Karpas-422 (cell line): ENCODE measurements around the gene SLC46A1. TPM values are rescaled to one million over a fixed set of nuclear protein-coding genes. Genes with fewer than 3 reads are reported as not detected.

Experiments used
- DNase-seq: peaks from one replicate; pipeline ENCODE4 v3.0.0-alpha.2; 2015
- H2AFZ ChIP-seq: fragments of 200-600 bp; sonication (generic); 2 replicates; pipeline ENCODE4 v1.6.1; 2014; ENCODE audit warnings: antibody characterized with exemption, low read length, mixed read lengths
- H3K27ac ChIP-seq: fragments of 200-600 bp; sonication (generic); 2 replicates; pipeline ENCODE4 v1.5.1; 2014; ENCODE audit warnings: mild to moderate bottlenecking, low read length, moderate library complexity
- H3K27me3 ChIP-seq: fragments of 200-600 bp; sonication (generic); 2 replicates; pipeline ENCODE4 v1.6.1; 2014; ENCODE audit warnings: low read length, mixed read lengths
- H3K36me3 ChIP-seq: fragments of 200-600 bp; sonication (generic); 2 replicates; pipeline ENCODE4 v1.6.1; 2014; ENCODE audit warnings: low read length, mixed read lengths; ENCODE audit not compliant: insufficient read depth
- H3K4me1 ChIP-seq: fragments of 200-600 bp; sonication (generic); 2 replicates; pipeline ENCODE4 v1.6.1; 2014; ENCODE audit warnings: mild to moderate bottlenecking, low read length, mixed read lengths
- H3K4me2 ChIP-seq: fragments of 200-600 bp; sonication (generic); 2 replicates; pipeline ENCODE4 v1.6.1; 2014; ENCODE audit warnings: low read length, low read depth, mild to moderate bottlenecking; ENCODE audit not compliant: poor library complexity, severe bottlenecking
- H3K4me3 ChIP-seq: fragments of 200-600 bp; sonication (generic); 2 replicates; pipeline ENCODE4 v1.5.1; 2014; ENCODE audit warnings: mild to moderate bottlenecking, antibody characterized with exemption, low read length, mixed read lengths
- H3K79me2 ChIP-seq: fragments of 200-600 bp; sonication (generic); 2 replicates; pipeline ENCODE4 v1.6.1; 2014; ENCODE audit warnings: mild to moderate bottlenecking, low read length, mixed read lengths
- H3K9ac ChIP-seq: fragments of 200-600 bp; sonication (generic); 2 replicates; pipeline ENCODE4 v1.6.0; 2014; ENCODE audit warnings: low read length
- H3K9me2 ChIP-seq: fragments of 200-600 bp; sonication (generic), shearing (Covaris generic); replicated peaks from 2 replicates; pipeline ENCODE4 v1.6.0; 2014; ENCODE audit warnings: mild to moderate bottlenecking, low read length, moderate library complexity; ENCODE audit not compliant: insufficient read depth
- H3K9me3 ChIP-seq: fragments of 300-700, 200-600 bp; sonication (generic); 2 replicates; pipeline ENCODE4 v1.6.1; 2014; ENCODE audit warnings: low read length, mixed read lengths
- H4K20me1 ChIP-seq: fragments of 200-600 bp; sonication (generic); 2 replicates; pipeline ENCODE4 v1.6.1; 2014; ENCODE audit warnings: mild to moderate bottlenecking, antibody characterized with exemption, low read length, low read depth; ENCODE audit not compliant: insufficient read depth
- total RNA-seq: library from RNA; depleted of rRNA; stranded (reverse); fragments of >200 nt; shearing (Covaris generic); gene quantifications from 2 replicates; pipeline ENCODE4 v1.2.3, GENCODE V29; 2014; ENCODE audit warnings: low replicate concordance

SLC46A1 gene
- total RNA-seq, 1 experiment from 2014 or later = 5.0 TPM

GRCh38 chr17:28366605-28367004, 39.4 kb downstream of the SLC46A1 start:
- H2AFZ ChIP-seq = no peak overlapping the region
- H3K79me2 ChIP-seq = no peaks in the 10 kb centered on the region
- no peaks in the 10 kb centered on the region for H4K20me1 ChIP-seq
- H3K9me3 ChIP-seq = no peaks in the 10 kb centered on the region
- no peaks in the 10 kb centered on the region for H3K27me3 ChIP-seq
- peaks cover 4% of the 10 kb centered on the region for H3K36me3 ChIP-seq
- H3K27ac ChIP-seq = no peak overlapping the region
- H3K4me1 ChIP-seq = peaks cover 8% of the 10 kb centered on the region
- peak; percentile 62 for DNase-seq
- H3K4me2 ChIP-seq = no peak overlapping the region
- H3K4me3 ChIP-seq = no peak overlapping the region
- H3K9ac ChIP-seq = no peak overlapping the region
- H3K9me2 ChIP-seq = no peaks in the 10 kb centered on the region

- no peak overlapping the region for H3K4me2 ChIP-seq
- H3K27ac ChIP-seq = no peak overlapping the region
- no peak overlapping the region for H2AFZ ChIP-seq
- no peaks in the 10 kb centered on the region for H3K79me2 ChIP-seq
- peaks cover 12% of the 10 kb centered on the region for H3K36me3 ChIP-seq
- no peaks in the 10 kb centered on the region for H4K20me1 ChIP-seq
- H3K9me3 ChIP-seq = no peaks in the 10 kb centered on the region
- H3K9ac ChIP-seq = no peak overlapping the region
- no peaks in the 10 kb centered on the region for H3K9me2 ChIP-seq
- H3K4me1 ChIP-seq = peaks cover under 1% of the 10 kb centered on the region; the same call in 1 of the 2 replicates
- DNase-seq = no peak
- no peak overlapping the region for H3K4me3 ChIP-seq
- H3K27me3 ChIP-seq = no peaks in the 10 kb centered on the region
Measured at GRCh38 chr17:28365487-28365886, 40.5 kb downstream of the SLC46A1 start.

GRCh38 chr17:28364665-28365363, 41.2 kb downstream of the SLC46A1 start, which contains the start of gene SEBOX:
Gene SEBOX (minus strand): TSS chr17:28365199. CDS start chr17:28365151, 48 bp downstream.
- H3K9ac ChIP-seq = no peak within 1 kb of the TSS

GRCh38 chr17:28363776-28364650, 42.0 kb downstream of the SLC46A1 start:
- H3K9me2 ChIP-seq = no peaks in the 10 kb centered on the region
- peaks cover 5% of the 10 kb centered on the region for H3K79me2 ChIP-seq
- no peak overlapping the region for H2AFZ ChIP-seq
- H3K36me3 ChIP-seq = peaks cover 21% of the 10 kb centered on the region
- no peaks in the 10 kb centered on the region for H3K9me3 ChIP-seq
- no peaks in the 10 kb centered on the region for H3K27me3 ChIP-seq
- no peak overlapping the region for H3K4me3 ChIP-seq
- no peak overlapping the region for H3K27ac ChIP-seq
- DNase-seq = no peak
- no peaks in the 10 kb centered on the region for H4K20me1 ChIP-seq
- H3K9ac ChIP-seq = no peak overlapping the region
- no peak overlapping the region for H3K4me2 ChIP-seq
- peaks cover 1% of the 10 kb centered on the region for H3K4me1 ChIP-seq

More at GRCh38 chr17:28364665-28365363, 41.2 kb downstream of the SLC46A1 start, which contains the start of gene SEBOX:
- no peak for DNase-seq
- H3K9me3 ChIP-seq = no peaks in the 10 kb centered on the region
- H3K9me2 ChIP-seq = no peaks in the 10 kb centered on the region
- H3K4me1 ChIP-seq = no peaks in the 10 kb centered on the region
- H3K36me3 ChIP-seq = peaks cover 17% of the 10 kb centered on the region
- H4K20me1 ChIP-seq = no peaks in the 10 kb centered on the region
- H3K79me2 ChIP-seq = no peaks in the 10 kb centered on the region
- no peak within 1 kb of the TSS for H3K27ac ChIP-seq
- no peaks in the 10 kb centered on the region for H3K27me3 ChIP-seq
- H3K4me3 ChIP-seq = no peak within 1 kb of the TSS
- H2AFZ ChIP-seq = no peak within 1 kb of the TSS
- H3K4me2 ChIP-seq = no peak within 1 kb of the TSS

GRCh38 chr17:28363186-28363585, 42.8 kb downstream of the SLC46A1 start:
- Histone ChIP-seq H3K9me2 (no peaks in the 10 kb centered on the region), H3K27ac (no peak overlapping the region), H3K79me2 (peaks cover 14% of the 10 kb centered on the region), H2AFZ (no peak overlapping the region), H3K4me3 (no peak overlapping the region), H3K9ac (no peak overlapping the region), H3K27me3 (no peaks in the 10 kb centered on the region), H3K9me3 (no peaks in the 10 kb centered on the region), H3K4me1 (peaks cover 9% of the 10 kb centered on the region), H3K4me2 (no peak overlapping the region), H3K36me3 (peaks cover 21% of the 10 kb centered on the region), H4K20me1 (no peaks in the 10 kb centered on the region)
- no peak for DNase-seq

- no peaks in the 10 kb centered on the region for H3K9me3 ChIP-seq
- H3K36me3 ChIP-seq = peaks cover 41% of the 10 kb centered on the region; the same call in 1 of the 2 replicates
- no peak overlapping the region for H2AFZ ChIP-seq
- peaks cover 27% of the 10 kb centered on the region for H3K4me1 ChIP-seq
- H3K4me2 ChIP-seq = peak overlapping the region; percentile 92
- peak overlapping the region; percentile 89 for H3K4me3 ChIP-seq
- no peaks in the 10 kb centered on the region for H3K9me2 ChIP-seq
- H3K27ac ChIP-seq = no peak overlapping the region
- H4K20me1 ChIP-seq = no peaks in the 10 kb centered on the region; the same call in 1 of the 2 replicates
- no peaks in the 10 kb centered on the region for H3K27me3 ChIP-seq
- peak; percentile 71 for DNase-seq
- H3K9ac ChIP-seq = peak overlapping the region; percentile 87
- peaks cover 46% of the 10 kb centered on the region for H3K79me2 ChIP-seq
Measured at GRCh38 chr17:28357901-28358197, 48.2 kb downstream of the SLC46A1 start.

GRCh38 chr17:28357061-28357900, 48.7 kb downstream of the SLC46A1 start, which contains the start of gene POLDIP2:
Gene POLDIP2 (minus strand): TSS chr17:28357527. CDS start chr17:28357448, 79 bp downstream.
- Histone ChIP-seq H3K4me2 (peak within 1 kb of the TSS; percentile 92), H3K9ac (peak within 1 kb of the TSS; percentile 87), H2AFZ (0 out of 2 replicates have a peak within 1 kb of the TSS, but pooled peaks have one; percentile 57), H3K4me3 (peak within 1 kb of the TSS; percentile 89), H3K36me3 (peaks cover 42% of the 10 kb centered on the region; the same call in 1 of the 2 replicates), H3K27me3 (no peaks in the 10 kb centered on the region), H3K27ac (peak within 1 kb of the TSS; percentile 6; the same call in 1 of the 2 replicates), H3K9me3 (no peaks in the 10 kb centered on the region), H3K79me2 (peaks cover 46% of the 10 kb centered on the region), H4K20me1 (no peaks in the 10 kb centered on the region; the same call in 1 of the 2 replicates), H3K4me1 (peaks cover 27% of the 10 kb centered on the region), H3K9me2 (no peaks in the 10 kb centered on the region)
- DNase-seq = peak; percentile 98
